Measurements from ENCODE around the gene TAS1R3. TPM values are rescaled to one million over a fixed set of nuclear protein-coding genes. Genes with fewer than 3 reads are reported as not detected.

Gene TAS1R3
- total and polyA plus RNA-seq, 4 donors: 0.13 to 1.3 (median 0.55) TPM

DNA sequence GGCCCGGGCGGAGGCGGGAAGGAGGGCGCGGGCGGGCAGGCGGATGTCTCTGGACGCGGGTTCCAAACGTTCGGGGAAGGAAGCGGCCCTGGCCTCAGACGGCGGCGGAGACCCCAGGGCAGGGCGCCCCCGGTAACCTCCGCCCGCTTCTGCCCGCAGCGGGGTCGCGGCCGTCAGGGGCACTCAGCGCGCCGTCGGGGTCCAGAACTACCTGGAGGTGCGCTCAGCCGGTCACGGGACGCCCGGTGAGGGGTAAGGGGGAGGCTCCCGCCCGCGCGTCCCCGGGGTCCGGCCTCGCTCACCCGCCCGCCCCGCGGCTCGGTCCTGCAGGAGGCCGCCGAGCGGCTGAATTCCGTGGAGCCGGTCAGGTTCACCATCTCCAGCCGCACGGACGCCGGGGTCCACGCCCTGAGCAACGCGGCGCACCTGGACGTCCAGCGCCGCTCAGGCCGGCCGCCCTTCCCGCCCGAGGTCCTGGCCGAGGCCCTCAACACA lies 22.3 kb upstream of the TAS1R3 start:
- 1% methylated on average over 28 to 66 of the region's 66 CpGs for WGBS, 2 donors
- Histone ChIP-seq H3K36me3 (ENCODE audit: control insufficient read depth in 4 of 4, insufficient read depth in 4 of 4, low read length in 4 of 4) (peaks cover 0 to 37% (median 11%) of the 10 kb centered on the region in 4 donors), H3K4me1 (ENCODE audit: control insufficient read depth in 5 of 5, insufficient read depth in 5 of 5, low read length in 5 of 5) (peaks cover 10 to 42% (median 17%) of the 10 kb centered on the region in 5 donors), H3K9ac (ENCODE audit: insufficient read depth in 1 of 2, low read length in 2 of 2) (peak overlapping the region in 1 of 2 donors; percentile 25), H3K4me3 (peak overlapping the region; percentile 79), H3K27ac (ENCODE audit: low read depth in 1 of 2, low read length in 1 of 2) (peak overlapping the region; percentile 90 to 91), H3K27me3 (ENCODE audit: control insufficient read depth in 3 of 3, insufficient read depth in 3 of 3, low read length in 2 of 3) (no peaks in the 10 kb centered on the region), H3K9me3 (ENCODE audit: control insufficient read depth in 4 of 4, insufficient read depth in 3 of 4, low read length in 3 of 4) (no peaks in the 10 kb centered on the region)
- TF ChIP-seq, protein P1, sequence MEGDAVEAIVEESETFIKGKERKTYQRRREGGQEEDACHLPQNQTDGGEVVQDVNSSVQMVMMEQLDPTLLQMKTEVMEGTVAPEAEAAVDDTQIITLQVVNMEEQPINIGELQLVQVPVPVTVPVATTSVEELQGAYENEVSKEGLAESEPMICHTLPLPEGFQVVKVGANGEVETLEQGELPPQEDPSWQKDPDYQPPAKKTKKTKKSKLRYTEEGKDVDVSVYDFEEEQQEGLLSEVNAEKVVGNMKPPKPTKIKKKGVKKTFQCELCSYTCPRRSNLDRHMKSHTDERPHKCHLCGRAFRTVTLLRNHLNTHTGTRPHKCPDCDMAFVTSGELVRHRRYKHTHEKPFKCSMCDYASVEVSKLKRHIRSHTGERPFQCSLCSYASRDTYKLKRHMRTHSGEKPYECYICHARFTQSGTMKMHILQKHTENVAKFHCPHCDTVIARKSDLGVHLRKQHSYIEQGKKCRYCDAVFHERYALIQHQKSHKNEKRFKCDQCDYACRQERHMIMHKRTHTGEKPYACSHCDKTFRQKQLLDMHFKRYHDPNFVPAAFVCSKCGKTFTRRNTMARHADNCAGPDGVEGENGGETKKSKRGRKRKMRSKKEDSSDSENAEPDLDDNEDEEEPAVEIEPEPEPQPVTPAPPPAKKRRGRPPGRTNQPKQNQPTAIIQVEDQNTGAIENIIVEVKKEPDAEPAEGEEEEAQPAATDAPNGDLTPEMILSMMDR (IDR thresholded peaks at IDR 0.05; ENCODE audit: control extremely low read depth, extremely low read depth): no peak
- DNase-seq (no peak), ATAC-seq (ENCODE audit: insufficient read depth, low FRiP score) (no peak)

DNA sequence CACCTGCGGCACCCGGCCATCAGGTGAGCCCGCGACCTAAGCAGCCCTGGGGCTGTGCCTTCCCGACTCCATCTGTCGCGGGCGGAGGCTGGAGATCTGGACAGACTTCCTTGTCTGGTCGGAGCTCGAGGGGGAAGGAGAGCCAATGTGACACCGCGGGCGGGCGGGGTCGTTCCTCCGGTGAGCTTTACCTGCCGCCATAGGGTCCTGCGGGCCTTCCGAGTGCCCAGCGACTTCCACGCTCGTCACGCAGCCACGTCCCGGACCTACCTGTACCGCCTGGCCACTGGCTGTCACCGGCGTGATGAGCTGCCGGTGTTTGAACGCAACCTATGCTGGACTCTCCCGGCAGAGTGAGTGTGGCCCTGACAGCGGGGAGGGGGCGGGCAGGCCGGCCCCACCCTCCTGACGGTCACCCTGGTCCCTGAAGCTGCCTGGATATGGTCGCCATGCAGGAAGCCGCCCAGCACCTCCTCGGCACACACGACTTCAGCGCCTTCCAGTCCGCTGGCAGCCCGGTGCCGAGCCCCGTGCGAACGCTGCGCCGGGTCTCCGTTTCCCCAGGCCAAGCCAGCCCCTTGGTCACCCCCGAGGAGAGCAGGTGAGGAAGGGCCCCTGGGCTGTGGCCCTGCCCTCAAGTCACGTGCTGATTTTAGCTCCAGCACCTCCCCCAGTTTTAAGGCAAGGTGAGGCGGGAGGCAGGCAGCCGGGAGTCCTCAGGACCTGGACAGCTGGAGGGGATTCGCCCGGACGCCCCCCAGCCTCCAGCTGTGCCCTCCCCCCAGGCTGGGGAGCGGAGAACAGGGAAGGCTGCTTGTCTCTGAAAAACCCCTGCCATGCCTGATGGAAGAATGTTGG lies 21.6 kb upstream of the TAS1R3 start:
- no peak for DNase-seq
- peak overlapping the region; percentile 79 for H3K4me3 ChIP-seq
- peaks cover 9 to 39% (median 15%) of the 10 kb centered on the region in 5 donors for H3K4me1 ChIP-seq (ENCODE audit: control insufficient read depth in 5 of 5, insufficient read depth in 5 of 5, low read length in 5 of 5)
- no peaks in the 10 kb centered on the region for H3K9me3 ChIP-seq (ENCODE audit: control insufficient read depth in 4 of 4, insufficient read depth in 3 of 4, low read length in 3 of 4)
- no peak for ATAC-seq (ENCODE audit: insufficient read depth, low FRiP score)
- no peak overlapping the region for H3K9ac ChIP-seq (ENCODE audit: insufficient read depth in 1 of 2, low read length in 2 of 2)
- peak overlapping the region in 1 of 2 donors; percentile 90 for H3K27ac ChIP-seq (ENCODE audit: low read depth in 1 of 2, low read length in 1 of 2)
- no peaks in the 10 kb centered on the region for H3K27me3 ChIP-seq (ENCODE audit: control insufficient read depth in 3 of 3, insufficient read depth in 3 of 3, low read length in 2 of 3)
- TF ChIP-seq, protein P1 (IDR thresholded peaks at IDR 0.05; ENCODE audit: control extremely low read depth, extremely low read depth): no peak
- 38 to 47% methylated on average over 53 to 57 of the region's 57 CpGs for WGBS, 2 donors
- H3K36me3 ChIP-seq (ENCODE audit: control insufficient read depth in 4 of 4, insufficient read depth in 4 of 4, low read length in 4 of 4): peaks cover 0 to 44% (median 13%) of the 10 kb centered on the region in 4 donors

- TF ChIP-seq, protein P1 (IDR thresholded peaks at IDR 0.05; ENCODE audit: control extremely low read depth, extremely low read depth): no peak
- 89 to 94% methylated on average over 3 of the region's 3 CpGs for WGBS, 2 donors
- Histone ChIP-seq H3K9ac (ENCODE audit: insufficient read depth in 1 of 2, low read length in 2 of 2) (no peak overlapping the region), H3K27me3 (ENCODE audit: control insufficient read depth in 3 of 3, insufficient read depth in 3 of 3, low read length in 2 of 3) (no peaks in the 10 kb centered on the region), H3K4me1 (ENCODE audit: control insufficient read depth in 5 of 5, insufficient read depth in 5 of 5, low read length in 5 of 5) (peaks cover 9 to 34% (median 13%) of the 10 kb centered on the region in 5 donors), H3K4me3 (no peak overlapping the region), H3K36me3 (ENCODE audit: control insufficient read depth in 4 of 4, insufficient read depth in 4 of 4, low read length in 4 of 4) (peaks cover 0 to 49% (median 17%) of the 10 kb centered on the region in 4 donors), H3K9me3 (ENCODE audit: control insufficient read depth in 4 of 4, insufficient read depth in 3 of 4, low read length in 3 of 4) (no peaks in the 10 kb centered on the region), H3K27ac (ENCODE audit: low read depth in 1 of 2, low read length in 1 of 2) (no peak overlapping the region)
- ATAC-seq (ENCODE audit: insufficient read depth, low FRiP score) (no peak), DNase-seq (no peak)
Measured at GRCh38 chr1:1310109-1310385, 21.0 kb upstream of the TAS1R3 start.

Measured in lung (tissue), 12 donors.